Mesothelial cell of epicardium (in vitro differentiated cells): ENCODE measurements around the gene ZNF283. TPM values are rescaled to one million over a fixed set of nuclear protein-coding genes. Genes with fewer than 3 reads are reported as not detected.

Experiments
- DNase-seq, 2 experiments: peaks; one replicate each; pipeline ENCODE4 v3.0.0; 2021; ENCODE audit warnings: low spot score in 2 of 2; ENCODE audit not compliant: unreplicated experiment in 2 of 2
- H3K27ac Mint-ChIP-seq: 2 replicates; pipeline ENCODE4 v1.8.0; 2021; ENCODE audit warnings: mixed read lengths
- H3K27me3 Mint-ChIP-seq: 2 replicates; pipeline ENCODE4 v1.8.0; 2021; ENCODE audit warnings: low read depth, mixed read lengths
- H3K36me3 Mint-ChIP-seq: 2 replicates; pipeline ENCODE4 v1.8.0; 2021; ENCODE audit warnings: mixed read lengths
- H3K4me1 Mint-ChIP-seq: 2 replicates; pipeline ENCODE4 v1.8.0; 2021; ENCODE audit warnings: mixed read lengths
- H3K4me3 Mint-ChIP-seq: 2 replicates; pipeline ENCODE4 v1.8.0; 2021; ENCODE audit warnings: mild to moderate bottlenecking, moderate library complexity, mixed read lengths
- H3K9me3 Mint-ChIP-seq: 2 replicates; pipeline ENCODE4 v1.8.0; 2021; ENCODE audit warnings: mixed read lengths
- total RNA-seq: library from RNA; stranded (reverse); gene quantifications from 3 replicates; pipeline ENCODE4 v1.2.1, GENCODE V29; 2021
- TF ChIP-seq, protein P1 (sequence below): fragments of 200-600 bp; sonication (generic); IDR thresholded peaks from one replicate; pipeline ENCODE4 v1.5.0; 2021; ENCODE audit warnings: antibody characterized with exemption; ENCODE audit not compliant: unreplicated experiment

Gene ZNF283
- total RNA-seq, 1 donor from 2014 or later = 19.1 TPM

DNA sequence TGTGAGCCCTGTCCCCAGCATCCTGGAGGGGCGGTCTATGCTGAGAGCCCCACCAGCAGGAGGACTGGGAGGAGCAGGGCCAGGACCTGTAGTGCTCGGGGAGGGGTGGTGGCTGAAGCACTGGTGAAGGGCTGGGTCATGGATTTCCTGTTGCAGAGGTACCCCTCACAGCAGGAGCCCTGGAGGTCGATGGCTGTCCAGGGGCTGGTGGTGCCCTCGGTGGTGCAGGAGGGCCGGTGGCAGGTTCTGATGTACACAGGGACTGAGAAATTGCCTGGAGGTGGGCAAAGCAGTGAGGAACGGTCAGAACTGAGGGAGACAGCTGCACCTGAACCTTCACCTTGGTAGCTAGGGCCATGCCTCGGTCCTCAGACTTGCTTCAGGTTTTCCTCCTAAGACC lies 29.6 kb upstream of the ZNF283 start:
- no peaks in the 10 kb centered on the region for H3K36me3 Mint-ChIP-seq

DNA sequence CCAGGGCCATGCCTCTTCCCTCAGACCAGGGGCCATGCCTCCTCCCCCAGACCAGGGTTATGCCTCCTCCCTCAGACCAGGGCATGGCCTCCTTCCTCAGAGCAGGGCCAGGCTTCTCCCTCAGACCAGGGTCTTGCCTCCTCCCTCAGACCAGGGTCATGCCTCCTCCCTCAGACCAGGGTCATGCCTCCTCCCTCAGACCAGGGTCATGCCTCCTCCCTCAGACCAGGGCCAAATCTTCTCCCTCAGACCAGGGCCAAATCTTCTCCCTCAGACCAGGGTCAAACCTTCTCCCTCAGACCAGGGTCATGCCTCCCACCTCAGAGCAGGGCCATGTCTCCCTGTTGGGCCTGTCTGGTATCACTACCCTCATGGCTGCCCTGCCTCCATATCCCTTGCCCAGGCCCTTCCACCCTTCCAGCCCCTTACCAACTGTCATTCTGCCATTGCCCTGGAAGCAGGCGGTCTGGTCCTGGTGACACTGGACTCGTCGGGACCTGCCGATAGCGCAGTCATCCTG lies 29.0 kb upstream of the ZNF283 start:
- H3K36me3 Mint-ChIP-seq = no peaks in the 10 kb centered on the region
- peak overlapping the region; percentile 74 for H3K4me3 Mint-ChIP-seq
- TF ChIP-seq, protein P1, sequence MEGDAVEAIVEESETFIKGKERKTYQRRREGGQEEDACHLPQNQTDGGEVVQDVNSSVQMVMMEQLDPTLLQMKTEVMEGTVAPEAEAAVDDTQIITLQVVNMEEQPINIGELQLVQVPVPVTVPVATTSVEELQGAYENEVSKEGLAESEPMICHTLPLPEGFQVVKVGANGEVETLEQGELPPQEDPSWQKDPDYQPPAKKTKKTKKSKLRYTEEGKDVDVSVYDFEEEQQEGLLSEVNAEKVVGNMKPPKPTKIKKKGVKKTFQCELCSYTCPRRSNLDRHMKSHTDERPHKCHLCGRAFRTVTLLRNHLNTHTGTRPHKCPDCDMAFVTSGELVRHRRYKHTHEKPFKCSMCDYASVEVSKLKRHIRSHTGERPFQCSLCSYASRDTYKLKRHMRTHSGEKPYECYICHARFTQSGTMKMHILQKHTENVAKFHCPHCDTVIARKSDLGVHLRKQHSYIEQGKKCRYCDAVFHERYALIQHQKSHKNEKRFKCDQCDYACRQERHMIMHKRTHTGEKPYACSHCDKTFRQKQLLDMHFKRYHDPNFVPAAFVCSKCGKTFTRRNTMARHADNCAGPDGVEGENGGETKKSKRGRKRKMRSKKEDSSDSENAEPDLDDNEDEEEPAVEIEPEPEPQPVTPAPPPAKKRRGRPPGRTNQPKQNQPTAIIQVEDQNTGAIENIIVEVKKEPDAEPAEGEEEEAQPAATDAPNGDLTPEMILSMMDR = no peak
- H3K27ac Mint-ChIP-seq = no peak overlapping the region
- H3K9me3 Mint-ChIP-seq = no peaks in the 10 kb centered on the region
- peaks cover 3% of the 10 kb centered on the region for H3K4me1 Mint-ChIP-seq
- H3K27me3 Mint-ChIP-seq = peaks cover 78% of the 10 kb centered on the region
- DNase-seq = no peak

More for the DNA sequence above, 29.6 kb upstream of the ZNF283 start:
- Mint-ChIP-seq H3K4me1 (peaks cover 3% of the 10 kb centered on the region), H3K27me3 (peaks cover 77% of the 10 kb centered on the region), H3K27ac (no peak overlapping the region), H3K4me3 (peak overlapping the region; percentile 43), H3K9me3 (no peaks in the 10 kb centered on the region)
- DNase-seq = no peak
- TF ChIP-seq, protein P1 = no peak

DNA sequence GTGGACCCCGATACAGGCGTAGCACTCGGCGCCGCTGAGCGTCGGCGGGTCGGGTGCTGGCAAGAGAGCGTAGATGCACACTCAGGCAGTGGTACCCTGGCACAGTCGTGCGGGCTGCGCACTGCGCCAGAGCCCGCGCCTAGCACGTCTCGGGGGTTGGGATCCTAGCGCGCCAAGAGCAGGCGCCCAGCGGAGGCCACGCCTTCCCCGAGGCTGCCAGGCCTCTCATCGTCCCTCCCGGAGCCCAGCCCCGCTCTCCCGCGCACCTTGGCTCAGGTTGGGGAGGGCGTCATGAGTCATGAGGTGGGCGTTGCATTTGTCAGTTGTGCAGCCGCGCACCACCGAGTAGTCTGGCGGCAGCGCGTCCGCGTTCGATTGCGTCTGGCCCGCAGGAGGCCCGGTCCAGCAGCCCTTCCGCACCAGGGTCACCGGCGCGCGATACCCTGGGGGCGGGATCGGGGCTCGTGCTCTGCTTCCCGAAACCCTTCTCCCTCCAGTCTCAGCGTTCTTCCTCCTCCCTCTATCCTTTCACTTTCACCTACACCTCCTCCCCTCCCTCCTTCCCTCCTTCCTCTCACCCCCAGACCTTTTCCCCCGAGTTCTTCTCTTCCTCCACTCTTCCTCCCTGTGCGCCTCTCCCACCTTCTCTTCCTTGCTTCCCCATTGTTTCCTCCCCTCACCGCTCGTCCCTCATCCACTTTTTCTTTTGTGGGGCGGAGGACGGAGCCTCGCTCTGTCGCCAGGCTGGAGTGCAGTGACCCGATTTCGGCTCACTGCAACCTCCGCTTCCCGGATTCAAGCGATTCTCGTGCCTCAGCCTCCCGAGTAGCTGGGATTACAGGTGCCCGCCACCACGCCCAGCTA lies 28.3 kb upstream of the ZNF283 start:
- DNase-seq = peak in 1 of 2 experiments; percentile 65
- Mint-ChIP-seq H3K36me3 (no peaks in the 10 kb centered on the region), H3K27ac (peak overlapping the region; percentile 35), H3K4me3 (peak overlapping the region; percentile 74), H3K4me1 (peaks cover 3% of the 10 kb centered on the region), H3K27me3 (peaks cover 73% of the 10 kb centered on the region), H3K9me3 (no peaks in the 10 kb centered on the region)
- TF ChIP-seq, protein P1 = no peak

DNA sequence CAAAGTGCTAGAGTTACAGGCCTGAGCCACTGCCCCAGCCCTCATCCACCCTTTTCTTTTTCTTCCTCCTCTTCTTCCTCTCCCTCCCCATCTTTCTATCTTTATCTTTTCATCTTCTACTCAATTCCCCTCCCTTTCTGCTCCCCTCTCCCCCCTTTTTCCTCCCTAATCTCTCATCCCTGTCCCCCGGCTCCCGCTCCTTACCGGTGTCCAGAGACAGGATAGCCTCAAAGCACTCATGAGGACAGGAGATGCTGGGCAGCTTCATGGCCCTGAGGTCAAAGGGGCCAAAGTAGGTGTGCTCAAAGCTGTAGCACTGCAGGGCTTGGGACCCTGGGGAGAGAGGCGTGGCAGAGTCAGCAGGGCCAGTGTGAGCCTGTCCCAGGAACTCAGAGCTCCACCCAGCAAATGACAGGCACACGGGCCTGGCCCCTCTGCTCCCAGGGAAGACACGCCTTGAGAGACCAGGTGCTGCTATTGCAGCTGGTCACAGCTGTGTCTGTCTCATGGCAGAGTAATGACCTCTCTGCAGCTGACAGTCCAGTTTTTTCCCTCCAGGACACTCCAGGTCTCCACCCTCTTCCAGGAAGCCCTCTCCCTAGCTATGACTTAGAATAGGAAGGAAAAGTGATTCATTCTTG lies 27.5 kb upstream of the ZNF283 start:
- peak overlapping the region; percentile 74 for H3K4me3 Mint-ChIP-seq
- H3K9me3 Mint-ChIP-seq = no peaks in the 10 kb centered on the region
- peaks cover 75% of the 10 kb centered on the region for H3K27me3 Mint-ChIP-seq
- H3K27ac Mint-ChIP-seq = no peak overlapping the region
- H3K36me3 Mint-ChIP-seq = no peaks in the 10 kb centered on the region
- H3K4me1 Mint-ChIP-seq = peaks cover 3% of the 10 kb centered on the region
- TF ChIP-seq, protein P1 = no peak
- no peak for DNase-seq

DNA sequence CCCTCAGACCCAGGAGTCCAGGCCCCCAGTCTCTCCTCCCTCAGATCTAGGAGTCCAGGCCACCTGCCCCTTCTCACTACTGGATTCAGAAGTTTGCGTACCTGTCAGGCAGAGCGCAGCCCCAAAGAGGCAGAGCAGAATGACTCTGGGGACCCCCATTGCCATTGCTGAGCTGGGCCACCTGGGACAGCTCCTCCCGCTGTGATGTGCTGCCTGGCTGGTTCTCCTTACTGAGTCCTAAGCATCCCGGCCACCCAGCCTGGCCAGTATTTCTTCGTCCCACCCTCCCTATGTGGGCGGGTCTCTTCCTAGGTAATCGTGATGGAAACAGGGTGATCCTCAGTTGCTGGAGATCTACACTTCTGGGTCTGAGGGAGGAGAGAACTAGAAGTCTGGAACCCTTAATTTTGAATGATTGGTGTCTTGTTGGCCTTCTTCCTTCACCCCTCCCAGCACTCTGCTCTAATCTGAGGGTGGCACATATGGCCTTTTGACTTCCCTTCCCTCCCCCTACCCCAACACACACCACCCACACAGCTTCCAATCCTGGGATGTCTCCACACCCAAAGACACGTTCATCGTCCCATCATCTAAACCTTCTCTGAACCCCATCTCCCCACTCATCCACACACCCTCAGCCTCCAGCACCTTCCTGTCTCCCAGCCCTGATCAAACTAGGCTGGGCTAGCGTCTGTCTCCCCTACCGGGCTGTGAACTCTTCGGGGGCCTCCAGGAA lies 24.7 kb upstream of the ZNF283 start, which contains the start of gene LYPD5:
LYPD5 (minus strand) TSS at position 232 of the 736 bp plus-strand sequence; CDS start at position 165, 67 bp downstream.
- H3K27ac Mint-ChIP-seq = no peak within 1 kb of the TSS
- H3K27me3 Mint-ChIP-seq = peaks cover 70% of the 10 kb centered on the region
- H3K4me1 Mint-ChIP-seq = peaks cover 3% of the 10 kb centered on the region

More for the DNA sequence above, 24.7 kb upstream of the ZNF283 start, which contains the start of gene LYPD5:
- no peak for DNase-seq
- no peaks in the 10 kb centered on the region for H3K9me3 Mint-ChIP-seq
- no peak within 1 kb of the TSS for H3K4me3 Mint-ChIP-seq
- H3K36me3 Mint-ChIP-seq = no peaks in the 10 kb centered on the region
- TF ChIP-seq, protein P1 = no peak
